ENCODE results near the gene MEGF9. TPM values are rescaled to one million over a fixed set of nuclear protein-coding genes. Genes with fewer than 3 reads are reported as not detected.

The MEGF9 gene
- total and polyA plus RNA-seq, 2 of the 13 experiments (the other 11 are each of a cell fraction or from before 2014, with no cell fraction given) = 3.1 to 3.3 TPM

- TF ChIP-seq HMGA1 (CRISPR knock-in tag; conservative IDR thresholded peaks at IDR 0.05) = no peak
- peak; percentile 100 for TF ChIP-seq AHR (CRISPR knock-in tag; IDR thresholded peaks at IDR 0.05)
- TF ChIP-seq ZNF891 (CRISPR knock-in tag; IDR thresholded peaks at IDR 0.05) = no peak
- no peak for TF ChIP-seq ZNF451 (CRISPR knock-in tag; IDR thresholded peaks at IDR 0.05)
- no peak for TF ChIP-seq HOXA7 (CRISPR knock-in tag; IDR thresholded peaks at IDR 0.05)
- no peak for TF ChIP-seq NFE2 (CRISPR knock-in tag; IDR thresholded peaks at IDR 0.05)
- TF ChIP-seq ZNF280D (CRISPR knock-in tag; IDR thresholded peaks at IDR 0.05) = peak; percentile 96
- no peak for TF ChIP-seq ZNF513 (CRISPR knock-in tag; conservative IDR thresholded peaks at IDR 0.05)
- no peak for TF ChIP-seq SP1 (IDR thresholded peaks at IDR 0.05)
- no peak; the same call in 1 of the 2 replicates for TF ChIP-seq SP1 (CRISPR knock-in tag; IDR thresholded peaks at IDR 0.05)
- TF ChIP-seq ZFX (CRISPR knock-in tag; IDR thresholded peaks at IDR 0.05; ENCODE audit: low read depth) = peak; percentile 79
- TF ChIP-seq HCFC1 (IDR thresholded peaks at IDR 0.05; ENCODE audit: low read depth, low read length) = no peak
- no peak for TF ChIP-seq IRF1 (CRISPR knock-in tag; IDR thresholded peaks at IDR 0.05; ENCODE audit: low read depth)
- no peak for TF ChIP-seq CSRNP2 (CRISPR knock-in tag; conservative IDR thresholded peaks at IDR 0.05; ENCODE audit: low read depth)
- TF ChIP-seq DNMT1 (CRISPR knock-in tag; IDR thresholded peaks at IDR 0.05) = no peak
- no peak for TF ChIP-seq NCOA5 (CRISPR knock-in tag; IDR thresholded peaks at IDR 0.05)
- no peak for TF ChIP-seq RBAK (CRISPR knock-in tag; IDR thresholded peaks at IDR 0.05)
- no peak for TF ChIP-seq ZNF709 (CRISPR knock-in tag; IDR thresholded peaks at IDR 0.05)
- TF ChIP-seq ONECUT2 (CRISPR knock-in tag; IDR thresholded peaks at IDR 0.05) = peak; percentile 71; the same call in 1 of the 2 replicates
- TF ChIP-seq NBN (conservative IDR thresholded peaks at IDR 0.05) = no peak
- peak; percentile 93; the same call in 1 of the 2 replicates for TF ChIP-seq FOXO4 (CRISPR knock-in tag; conservative IDR thresholded peaks at IDR 0.05)
- no peak for TF ChIP-seq ZNF17 (CRISPR knock-in tag; IDR thresholded peaks at IDR 0.05)
These were observed 142.6 kb downstream of the MEGF9 start (continued) for GRCh38 chr9:120571443-120572257.
